Activated naive CD8-positive, alpha-beta T cell treated with anti-CD3 and anti-CD28 coated beads for 36 hours (primary cell): ENCODE data around the gene GRAMD1B. TPM values are rescaled to one million over a fixed set of nuclear protein-coding genes. Genes with fewer than 3 reads are reported as not detected.
"Not testable (repeated sequence)": the region's sequence is repeated elsewhere in the genome, so short reads cannot be mapped to it uniquely, and the experiment has no call there.

Experiments used
- DNase-seq: peaks from one replicate; pipeline ENCODE4 v3.0.0; 2021
- H3K27ac Mint-ChIP-seq: one replicate; pipeline ENCODE4 v1.8.0; 2022; ENCODE audit warnings: mild to moderate bottlenecking, moderate library complexity, mixed read lengths
- H3K27me3 Mint-ChIP-seq: one replicate; pipeline ENCODE4 v1.8.0; 2022; ENCODE audit warnings: mild to moderate bottlenecking, mixed read lengths
- H3K36me3 Mint-ChIP-seq: one replicate; pipeline ENCODE4 v1.8.0; 2021; ENCODE audit warnings: mild to moderate bottlenecking, mixed read lengths
- H3K4me1 Mint-ChIP-seq: one replicate; pipeline ENCODE4 v1.8.0; 2021; ENCODE audit warnings: mixed read lengths
- H3K4me3 Mint-ChIP-seq: one replicate; pipeline ENCODE4 v1.8.0; 2022; ENCODE audit warnings: mild to moderate bottlenecking, moderate library complexity, mixed read lengths
- H3K9me3 Mint-ChIP-seq: one replicate; pipeline ENCODE4 v1.8.0; 2022; ENCODE audit warnings: mixed read lengths
- total RNA-seq, 2 experiments: library from RNA; stranded (reverse); gene quantifications; one replicate each; pipeline ENCODE4 v1.2.3, GENCODE V29; 2021

The GRAMD1B gene
- total RNA-seq, 2 experiments from 2014 or later: 20.3 to 20.6 TPM

GRCh38 chr11:123559523-123559955 lies 129.5 kb downstream of the GRAMD1B start:
- no peaks in the 10 kb centered on the region for H3K9me3 Mint-ChIP-seq
- H3K4me3 Mint-ChIP-seq: peak overlapping the region; percentile 78
- H3K27me3 Mint-ChIP-seq: peaks cover 7% of the 10 kb centered on the region
- no peak overlapping the region for H3K27ac Mint-ChIP-seq
- peaks cover 15% of the 10 kb centered on the region for H3K4me1 Mint-ChIP-seq
- H3K36me3 Mint-ChIP-seq: no peaks in the 10 kb centered on the region
- no peak for DNase-seq

- Mint-ChIP-seq H3K9me3 (no peaks in the 10 kb centered on the region), H3K4me1 (peaks cover 15% of the 10 kb centered on the region), H3K4me3 (peak overlapping the region; percentile 78), H3K27me3 (peaks cover 7% of the 10 kb centered on the region), H3K27ac (peak overlapping the region; percentile 3), H3K36me3 (no peaks in the 10 kb centered on the region)
- peak; percentile 62 for DNase-seq
Observed at GRCh38 chr11:123560006-123560405, 129.9 kb downstream of the GRAMD1B start.

- H3K4me3 Mint-ChIP-seq: peak overlapping the region; percentile 81
- peaks cover 7% of the 10 kb centered on the region for H3K27me3 Mint-ChIP-seq
- H3K9me3 Mint-ChIP-seq: no peaks in the 10 kb centered on the region
- H3K4me1 Mint-ChIP-seq: peaks cover 15% of the 10 kb centered on the region
- DNase-seq: no peak
- H3K27ac Mint-ChIP-seq: no peak overlapping the region
- no peaks in the 10 kb centered on the region for H3K36me3 Mint-ChIP-seq
Observed at GRCh38 chr11:123561431-123561800, 131.3 kb downstream of the GRAMD1B start.

- Mint-ChIP-seq H3K36me3 (no peaks in the 10 kb centered on the region), H3K4me3 (no peak overlapping the region), H3K27me3 (peaks cover 7% of the 10 kb centered on the region), H3K9me3 (no peaks in the 10 kb centered on the region), H3K27ac (no peak overlapping the region), H3K4me1 (peaks cover 15% of the 10 kb centered on the region)
- no peak for DNase-seq
Observed at GRCh38 chr11:123562158-123562557, 132.1 kb downstream of the GRAMD1B start.

- H3K4me1 Mint-ChIP-seq: peaks cover 15% of the 10 kb centered on the region
- H3K36me3 Mint-ChIP-seq: no peaks in the 10 kb centered on the region
- no peak overlapping the region for H3K4me3 Mint-ChIP-seq
- H3K27me3 Mint-ChIP-seq: peaks cover 7% of the 10 kb centered on the region
- no peak overlapping the region for H3K27ac Mint-ChIP-seq
- no peaks in the 10 kb centered on the region for H3K9me3 Mint-ChIP-seq
- no peak for DNase-seq
Observed at GRCh38 chr11:123562829-123563228, 132.8 kb downstream of the GRAMD1B start.

- peaks cover 7% of the 10 kb centered on the region for H3K27me3 Mint-ChIP-seq
- no peaks in the 10 kb centered on the region for H3K9me3 Mint-ChIP-seq
- no peak overlapping the region for H3K27ac Mint-ChIP-seq
- no peaks in the 10 kb centered on the region for H3K36me3 Mint-ChIP-seq
- H3K4me3 Mint-ChIP-seq: no peak overlapping the region
- H3K4me1 Mint-ChIP-seq: peaks cover 15% of the 10 kb centered on the region
- DNase-seq: no peak
Observed at GRCh38 chr11:123564221-123564620, 134.2 kb downstream of the GRAMD1B start.

GRCh38 chr11:123566852-123567251 lies 136.8 kb downstream of the GRAMD1B start:
- Mint-ChIP-seq H3K36me3 (no peaks in the 10 kb centered on the region), H3K9me3 (no peaks in the 10 kb centered on the region), H3K27ac (no peak overlapping the region), H3K27me3 (no peaks in the 10 kb centered on the region), H3K4me3 (no peak overlapping the region), H3K4me1 (no peaks in the 10 kb centered on the region)
- DNase-seq: no peak

GRCh38 chr11:123567466-123567865 lies 137.4 kb downstream of the GRAMD1B start:
- no peaks in the 10 kb centered on the region for H3K36me3 Mint-ChIP-seq
- H3K9me3 Mint-ChIP-seq: no peaks in the 10 kb centered on the region
- no peak overlapping the region for H3K27ac Mint-ChIP-seq
- DNase-seq: no peak
- H3K27me3 Mint-ChIP-seq: no peaks in the 10 kb centered on the region
- no peak overlapping the region for H3K4me3 Mint-ChIP-seq
- H3K4me1 Mint-ChIP-seq: no peaks in the 10 kb centered on the region

GRCh38 chr11:123568367-123568870 lies 138.3 kb downstream of the GRAMD1B start:
- Mint-ChIP-seq H3K4me1 (no peaks in the 10 kb centered on the region), H3K4me3 (no peak overlapping the region), H3K27me3 (no peaks in the 10 kb centered on the region), H3K27ac (no peak overlapping the region), H3K36me3 (no peaks in the 10 kb centered on the region), H3K9me3 (no peaks in the 10 kb centered on the region)
- no peak for DNase-seq

GRCh38 chr11:123569393-123569792 lies 139.3 kb downstream of the GRAMD1B start:
- DNase-seq: no peak
- Mint-ChIP-seq H3K4me3 (no peak overlapping the region), H3K27me3 (no peaks in the 10 kb centered on the region), H3K27ac (no peak overlapping the region), H3K36me3 (no peaks in the 10 kb centered on the region), H3K9me3 (no peaks in the 10 kb centered on the region), H3K4me1 (no peaks in the 10 kb centered on the region)

- no peaks in the 10 kb centered on the region for H3K4me1 Mint-ChIP-seq
- DNase-seq: no peak
Observed at GRCh38 chr11:123570939-123571580, 141.0 kb downstream of the GRAMD1B start.

GRCh38 chr11:123572791-123573190 lies 142.7 kb downstream of the GRAMD1B start:
- not testable (repeated sequence) for H3K4me1 Mint-ChIP-seq, H3K4me3 Mint-ChIP-seq, DNase-seq, H3K9me3 Mint-ChIP-seq, H3K36me3 Mint-ChIP-seq, H3K27me3 Mint-ChIP-seq, H3K27ac Mint-ChIP-seq

More at GRCh38 chr11:123570939-123571580, 141.0 kb downstream of the GRAMD1B start:
- Mint-ChIP-seq H3K27ac (no peak overlapping the region), H3K9me3 (no peaks in the 10 kb centered on the region), H3K27me3 (no peaks in the 10 kb centered on the region), H3K4me3 (no peak overlapping the region), H3K36me3 (no peaks in the 10 kb centered on the region)

GRCh38 chr11:123573286-123573685 lies 143.2 kb downstream of the GRAMD1B start:
- H3K4me3 Mint-ChIP-seq: no peak overlapping the region
- no peak overlapping the region for H3K27ac Mint-ChIP-seq
- DNase-seq: no peak
- H3K36me3 Mint-ChIP-seq: no peaks in the 10 kb centered on the region
- H3K9me3 Mint-ChIP-seq: no peaks in the 10 kb centered on the region
- peaks cover 4% of the 10 kb centered on the region for H3K4me1 Mint-ChIP-seq
- no peaks in the 10 kb centered on the region for H3K27me3 Mint-ChIP-seq

- Mint-ChIP-seq H3K4me1 (peaks cover 5% of the 10 kb centered on the region), H3K9me3 (no peaks in the 10 kb centered on the region), H3K27ac (no peak overlapping the region), H3K36me3 (no peaks in the 10 kb centered on the region), H3K27me3 (no peaks in the 10 kb centered on the region), H3K4me3 (no peak overlapping the region)
- no peak for DNase-seq
Observed at GRCh38 chr11:123575441-123575840, 145.4 kb downstream of the GRAMD1B start.

- Mint-ChIP-seq H3K4me1 (peaks cover 9% of the 10 kb centered on the region), H3K9me3 (no peaks in the 10 kb centered on the region), H3K4me3 (no peak overlapping the region), H3K27ac (no peak overlapping the region), H3K27me3 (no peaks in the 10 kb centered on the region), H3K36me3 (no peaks in the 10 kb centered on the region)
- DNase-seq: no peak
Observed at GRCh38 chr11:123576082-123576481, 146.0 kb downstream of the GRAMD1B start.

- Mint-ChIP-seq H3K27ac (no peak overlapping the region), H3K9me3 (no peaks in the 10 kb centered on the region), H3K4me1 (peaks cover 9% of the 10 kb centered on the region), H3K4me3 (no peak overlapping the region), H3K36me3 (no peaks in the 10 kb centered on the region), H3K27me3 (no peaks in the 10 kb centered on the region)
- DNase-seq: no peak
Observed at GRCh38 chr11:123576501-123576900, 146.4 kb downstream of the GRAMD1B start.
